ENCODE measurements around the gene RINT1.
"Not testable (repeated sequence)": the region's sequence is repeated elsewhere in the genome, so short reads cannot be mapped to it uniquely, and the experiment has no call there.

Gene RINT1

GRCh38 chr7:105496521-105496920, 35.5 kb upstream of the RINT1 start:
- no peak overlapping the region for H3K4me3 ChIP-seq (replicated peaks; ENCODE audit: low read depth, low read length)
- no peak for DNase-seq (ENCODE audit: extremely low read depth, insufficient read length)
- H3K27me3 ChIP-seq (replicated peaks; ENCODE audit: control insufficient read depth, insufficient read depth, low read length) = no peaks in the 10 kb centered on the region
- H3K36me3 ChIP-seq (ENCODE audit: control insufficient read depth, insufficient read depth, low read length) = peaks cover 4% of the 10 kb centered on the region
- TF ChIP-seq, protein P1, sequence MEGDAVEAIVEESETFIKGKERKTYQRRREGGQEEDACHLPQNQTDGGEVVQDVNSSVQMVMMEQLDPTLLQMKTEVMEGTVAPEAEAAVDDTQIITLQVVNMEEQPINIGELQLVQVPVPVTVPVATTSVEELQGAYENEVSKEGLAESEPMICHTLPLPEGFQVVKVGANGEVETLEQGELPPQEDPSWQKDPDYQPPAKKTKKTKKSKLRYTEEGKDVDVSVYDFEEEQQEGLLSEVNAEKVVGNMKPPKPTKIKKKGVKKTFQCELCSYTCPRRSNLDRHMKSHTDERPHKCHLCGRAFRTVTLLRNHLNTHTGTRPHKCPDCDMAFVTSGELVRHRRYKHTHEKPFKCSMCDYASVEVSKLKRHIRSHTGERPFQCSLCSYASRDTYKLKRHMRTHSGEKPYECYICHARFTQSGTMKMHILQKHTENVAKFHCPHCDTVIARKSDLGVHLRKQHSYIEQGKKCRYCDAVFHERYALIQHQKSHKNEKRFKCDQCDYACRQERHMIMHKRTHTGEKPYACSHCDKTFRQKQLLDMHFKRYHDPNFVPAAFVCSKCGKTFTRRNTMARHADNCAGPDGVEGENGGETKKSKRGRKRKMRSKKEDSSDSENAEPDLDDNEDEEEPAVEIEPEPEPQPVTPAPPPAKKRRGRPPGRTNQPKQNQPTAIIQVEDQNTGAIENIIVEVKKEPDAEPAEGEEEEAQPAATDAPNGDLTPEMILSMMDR (IDR thresholded peaks at IDR 0.05; ENCODE audit: insufficient read depth, low read length, poor library complexity, severe bottlenecking) = no peak

GRCh38 chr7:105497016-105497415, 35.0 kb upstream of the RINT1 start:
- Histone ChIP-seq H3K36me3 (ENCODE audit: control insufficient read depth, insufficient read depth, low read length) (peaks cover 4% of the 10 kb centered on the region), H3K4me3 (replicated peaks; ENCODE audit: low read depth, low read length) (no peak overlapping the region), H3K27me3 (replicated peaks; ENCODE audit: control insufficient read depth, insufficient read depth, low read length) (no peaks in the 10 kb centered on the region)
- DNase-seq (ENCODE audit: extremely low read depth, insufficient read length) = no peak
- TF ChIP-seq, protein P1 (IDR thresholded peaks at IDR 0.05; ENCODE audit: insufficient read depth, low read length, poor library complexity, severe bottlenecking) = no peak

DNA sequence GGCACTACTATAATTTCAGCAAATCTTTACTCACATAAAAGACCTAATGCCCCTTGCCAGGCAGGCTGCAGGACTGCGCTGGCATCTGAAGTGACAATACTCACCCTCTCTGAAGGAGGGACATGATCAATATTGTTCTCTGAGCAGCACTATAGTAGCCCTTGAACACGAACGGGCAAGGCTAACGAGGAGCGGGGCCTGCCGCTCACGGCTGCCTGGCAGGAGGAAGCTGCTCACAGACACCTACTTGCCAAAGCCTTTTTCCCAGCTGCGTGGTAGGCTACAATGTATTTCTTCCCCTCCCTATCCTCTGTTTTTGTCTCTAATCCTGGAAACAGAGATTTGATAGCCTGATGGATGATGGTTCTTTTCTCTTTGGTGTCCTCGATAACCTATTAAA, 29.8 kb upstream of the RINT1 start:
- no peak for DNase-seq (ENCODE audit: extremely low read depth, insufficient read length)
- H3K27me3 ChIP-seq (replicated peaks; ENCODE audit: control insufficient read depth, insufficient read depth, low read length) = no peaks in the 10 kb centered on the region
- TF ChIP-seq, protein P1 (IDR thresholded peaks at IDR 0.05; ENCODE audit: insufficient read depth, low read length, poor library complexity, severe bottlenecking) = no peak
- H3K4me3 ChIP-seq (replicated peaks; ENCODE audit: low read depth, low read length) = no peak overlapping the region
- H3K36me3 ChIP-seq (ENCODE audit: control insufficient read depth, insufficient read depth, low read length) = peaks cover 7% of the 10 kb centered on the region

GRCh38 chr7:105512415-105512814, 19.6 kb upstream of the RINT1 start:
- DNase-seq (ENCODE audit: extremely low read depth, insufficient read length) = no peak
- no peaks in the 10 kb centered on the region for H3K27me3 ChIP-seq (replicated peaks; ENCODE audit: control insufficient read depth, insufficient read depth, low read length)
- TF ChIP-seq, protein P1 (IDR thresholded peaks at IDR 0.05; ENCODE audit: insufficient read depth, low read length, poor library complexity, severe bottlenecking) = no peak
- H3K4me3 ChIP-seq (replicated peaks; ENCODE audit: low read depth, low read length) = no peak overlapping the region
- no peaks in the 10 kb centered on the region for H3K36me3 ChIP-seq (ENCODE audit: control insufficient read depth, insufficient read depth, low read length)

DNA sequence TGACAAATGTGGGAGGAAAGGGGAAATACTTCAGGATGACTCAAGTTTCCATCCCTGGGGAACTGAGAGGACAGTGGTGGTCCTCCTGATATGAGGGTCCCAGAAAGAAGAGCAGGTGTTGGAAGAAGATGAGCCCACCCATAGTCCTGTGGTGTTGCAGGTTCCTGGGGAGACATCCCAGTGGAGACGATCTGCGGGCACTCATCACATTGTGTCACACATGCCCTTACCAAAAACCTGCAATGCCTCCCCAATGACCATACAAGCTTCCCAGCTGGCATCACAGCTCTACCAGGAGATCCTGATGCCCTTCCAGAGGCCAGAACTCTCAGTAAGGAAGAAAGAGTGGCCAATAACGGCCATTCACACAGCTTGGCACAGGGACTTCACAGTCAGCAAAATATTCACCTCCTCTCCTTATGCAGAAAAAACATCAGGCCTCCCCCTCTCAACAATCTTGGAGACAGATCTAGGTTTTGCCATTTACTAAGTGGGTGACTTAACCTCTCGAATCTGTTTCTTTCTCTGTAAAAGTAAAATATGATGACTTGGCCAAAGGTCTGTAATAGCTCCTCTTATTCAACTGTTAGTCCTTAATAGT, 19.0 kb upstream of the RINT1 start:
- H3K4me3 ChIP-seq (replicated peaks; ENCODE audit: low read depth, low read length) = no peak overlapping the region
- no peaks in the 10 kb centered on the region for H3K36me3 ChIP-seq (ENCODE audit: control insufficient read depth, insufficient read depth, low read length)
- DNase-seq (ENCODE audit: extremely low read depth, insufficient read length) = no peak
- H3K27me3 ChIP-seq (replicated peaks; ENCODE audit: control insufficient read depth, insufficient read depth, low read length) = no peaks in the 10 kb centered on the region
- TF ChIP-seq, protein P1 (IDR thresholded peaks at IDR 0.05; ENCODE audit: insufficient read depth, low read length, poor library complexity, severe bottlenecking) = no peak

DNA sequence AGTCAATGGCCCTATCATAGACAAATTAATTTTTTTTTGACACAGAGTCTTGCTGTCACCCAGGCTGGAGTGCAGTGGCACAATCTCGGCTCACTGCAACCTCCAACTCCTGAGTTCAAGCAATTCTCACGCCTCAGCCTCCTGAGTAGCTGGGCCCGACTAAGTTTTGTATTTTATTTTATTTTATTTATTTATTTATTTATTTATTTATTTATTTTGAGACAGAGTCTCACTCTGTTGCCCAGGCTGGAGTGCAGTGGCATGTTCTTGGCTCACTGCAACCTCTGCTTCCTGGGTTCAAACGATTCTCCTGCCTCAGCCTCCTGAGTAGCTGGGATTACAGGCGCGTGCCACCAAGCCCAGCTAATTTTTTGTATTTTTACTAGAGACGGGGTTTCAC, 16.4 kb upstream of the RINT1 start:
- H3K4me3 ChIP-seq (replicated peaks; ENCODE audit: low read depth, low read length); H3K27me3 ChIP-seq (replicated peaks; ENCODE audit: control insufficient read depth, insufficient read depth, low read length); DNase-seq (ENCODE audit: extremely low read depth, insufficient read length); H3K36me3 ChIP-seq (ENCODE audit: control insufficient read depth, insufficient read depth, low read length): not testable (repeated sequence)

All from GM06990 (cell line).